Mesenchymal stem cell (in vitro differentiated cells and primary cell): ENCODE results near the gene HLA-DRA.
"Not testable (repeated sequence)": the region's sequence is repeated elsewhere in the genome, so short reads cannot be mapped to it uniquely, and the experiment has no call there.

Experiments
- DNase-seq: peaks from one replicate; pipeline ENCODE4 v3.0.0-alpha.2; 2013
- H2AFZ ChIP-seq: one replicate; pipeline ENCODE4 v1.6.1; 2013; ENCODE audit warnings: low read depth, mild to moderate bottlenecking, control low read depth, inconsistent platforms, low read length, moderate library complexity
- H2AK5ac ChIP-seq: 2 replicates; pipeline ENCODE4 v1.6.1; 2013; ENCODE audit warnings: low read length, moderate library complexity, mild to moderate bottlenecking, inconsistent platforms; ENCODE audit not compliant: severe bottlenecking
- H2BK120ac ChIP-seq: one replicate; pipeline ENCODE4 v1.6.1; 2013; ENCODE audit warnings: low read depth, mild to moderate bottlenecking, inconsistent platforms, low read length, moderate library complexity
- H2BK12ac ChIP-seq, 2 experiments: one replicate each; pipeline ENCODE4 v1.6.1; 2013; ENCODE audit warnings: inconsistent platforms in 2 of 2, low read length in 2 of 2, mild to moderate bottlenecking in 2 of 2, moderate library complexity in 2 of 2, control low read depth in 1 of 2
- H2BK15ac ChIP-seq: one replicate; pipeline ENCODE4 v1.6.1; 2013; ENCODE audit warnings: mild to moderate bottlenecking, low read depth, inconsistent platforms; ENCODE audit not compliant: poor library complexity, severe bottlenecking
- H2BK5ac ChIP-seq: 2 replicates; pipeline ENCODE4 v1.6.1; 2013; ENCODE audit warnings: low read depth, mild to moderate bottlenecking, low read length, control low read depth, inconsistent platforms; ENCODE audit not compliant: poor library complexity, severe bottlenecking
- H3K14ac ChIP-seq, 2 experiments: one replicate each; pipeline ENCODE4 v1.6.1; 2013; ENCODE audit warnings: inconsistent platforms in 2 of 2, low read length in 2 of 2, control low read depth in 1 of 2, mild to moderate bottlenecking in 1 of 2, moderate library complexity in 1 of 2
- H3K18ac ChIP-seq, 2 experiments: one replicate each; pipeline ENCODE4 v1.6.1; 2013; ENCODE audit warnings: inconsistent platforms in 2 of 2, low read length in 2 of 2, control low read depth in 1 of 2, low read depth in 1 of 2, mild to moderate bottlenecking in 1 of 2
- H3K23ac ChIP-seq, 2 experiments: one replicate each; pipeline ENCODE4 v1.6.1; 2013; ENCODE audit warnings: inconsistent platforms in 2 of 2, low read length in 2 of 2, mild to moderate bottlenecking in 2 of 2, moderate library complexity in 2 of 2, control low read depth in 1 of 2
- H3K27ac ChIP-seq: 2 replicates; pipeline ENCODE4 v1.5.1; 2013; ENCODE audit warnings: mild to moderate bottlenecking, moderate library complexity, low read length, control low read depth, inconsistent platforms; ENCODE audit not compliant: poor library complexity, severe bottlenecking
- H3K27me3 ChIP-seq, 2 experiments: 2 replicates each; pipeline versions ENCODE4 v1.6.1 to v1.7.0; 2013; ENCODE audit warnings: low read length in 2 of 2, mild to moderate bottlenecking in 2 of 2, moderate library complexity in 2 of 2, control low read depth in 1 of 2, inconsistent platforms in 1 of 2; ENCODE audit not compliant: control insufficient read depth in 1 of 2, insufficient read depth in 1 of 2
- H3K36me3 ChIP-seq, 2 experiments: 2 replicates each; pipeline versions ENCODE4 v1.6.1 to v1.7.0; 2013; ENCODE audit warnings: low read length in 2 of 2, control low read depth in 1 of 2, inconsistent platforms in 1 of 2, low read depth in 1 of 2, mild to moderate bottlenecking in 1 of 2; ENCODE audit not compliant: insufficient read depth in 2 of 2, control insufficient read depth in 1 of 2
- H3K4ac ChIP-seq, 2 experiments: one replicate each; pipeline ENCODE4 v1.6.1; 2013; ENCODE audit warnings: inconsistent platforms in 2 of 2, low read length in 2 of 2, mild to moderate bottlenecking in 2 of 2, moderate library complexity in 2 of 2, control low read depth in 1 of 2, low read depth in 1 of 2
- H3K4me1 ChIP-seq: 2 replicates; pipeline ENCODE4 v1.6.1; 2013; ENCODE audit warnings: low read depth, low read length, control low read depth; ENCODE audit not compliant: control insufficient read depth, insufficient read depth
- H3K4me2 ChIP-seq: 2 replicates; pipeline ENCODE4 v1.6.1; 2013; ENCODE audit warnings: low read length, mild to moderate bottlenecking, inconsistent platforms; ENCODE audit not compliant: poor library complexity, severe bottlenecking
- H3K4me3 ChIP-seq, 2 experiments: 2 replicates each; pipeline versions ENCODE4 v1.5.1 to v1.7.0; 2013; ENCODE audit warnings: low read length in 2 of 2, mild to moderate bottlenecking in 2 of 2, control low read depth in 1 of 2, low read depth in 1 of 2; ENCODE audit not compliant: insufficient read depth in 1 of 2
- H3K79me1 ChIP-seq: replicated peaks from 2 replicates; pipeline ENCODE4 v1.6.1; 2013; ENCODE audit warnings: mild to moderate bottlenecking, control low read depth, low read length, inconsistent platforms; ENCODE audit not compliant: poor library complexity, severe bottlenecking
- H3K9ac ChIP-seq: 2 replicates; pipeline ENCODE4 v1.7.0; 2013; ENCODE audit warnings: mild to moderate bottlenecking, low read length, moderate library complexity
- H3K9me3 ChIP-seq: 2 replicates; pipeline ENCODE4 v1.7.0; 2013; ENCODE audit warnings: mild to moderate bottlenecking, low read length; ENCODE audit not compliant: control insufficient read depth
- H4K8ac ChIP-seq: one replicate; pipeline ENCODE4 v1.6.1; 2013; ENCODE audit warnings: inconsistent platforms, mild to moderate bottlenecking, low read length, moderate library complexity
- H4K91ac ChIP-seq: one replicate; pipeline ENCODE4 v1.6.1; 2013; ENCODE audit warnings: mild to moderate bottlenecking, low read length, inconsistent platforms
- WGBS: methylation state at CpG from one replicate; pipeline ENCODE4 v1.1.7; 2013; ENCODE audit warnings: mixed read lengths; 5-methylcytosine and 5-hydroxymethylcytosine counted together

HLA-DRA gene

DNA sequence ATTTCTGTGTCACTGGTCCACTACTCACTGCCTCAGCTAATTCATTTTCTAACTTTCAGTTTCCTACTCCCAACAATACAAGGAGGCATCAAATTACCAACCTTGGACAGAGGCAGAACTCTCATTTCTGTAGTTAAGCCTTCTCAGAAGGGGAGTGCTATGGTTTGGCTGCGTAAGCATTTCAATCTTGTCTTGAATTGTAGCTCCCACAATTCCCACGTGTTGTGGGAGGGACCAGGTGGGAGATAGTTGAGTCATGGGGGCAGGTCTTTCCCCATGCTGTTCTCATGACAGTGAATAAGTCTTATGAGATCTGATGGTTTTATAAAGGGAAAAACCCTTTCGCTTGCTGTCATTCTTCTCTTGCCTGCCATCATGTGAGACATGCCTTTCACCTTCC, 22.9 kb downstream of the HLA-DRA start:
- H3K14ac ChIP-seq: no peak overlapping the region
- no peaks in the 10 kb centered on the region for H3K4me1 ChIP-seq
- no peaks in the 10 kb centered on the region for H3K36me3 ChIP-seq
- H2BK120ac ChIP-seq: no peak overlapping the region
- H3K4ac ChIP-seq: no peak overlapping the region
- no peak overlapping the region for H4K91ac ChIP-seq
- H3K4me2 ChIP-seq: no peak overlapping the region
- H3K27me3 ChIP-seq: peaks cover 0 to 24% of the 10 kb centered on the region in 2 experiments
- 51% methylated on average over 3 of the region's 3 CpGs for WGBS
- H2BK12ac ChIP-seq: no peak overlapping the region
- no peak overlapping the region for H3K9ac ChIP-seq
- no peak overlapping the region for H3K27ac ChIP-seq
- H2AFZ ChIP-seq: no peak overlapping the region
- no peak overlapping the region for H3K18ac ChIP-seq
- no peak overlapping the region for H4K8ac ChIP-seq
- no peaks in the 10 kb centered on the region for H3K79me1 ChIP-seq
- no peak overlapping the region for H2BK15ac ChIP-seq
- H2AK5ac ChIP-seq: no peak overlapping the region
- H3K4me3 ChIP-seq: no peak overlapping the region
- H2BK5ac ChIP-seq: no peak overlapping the region
- H3K23ac ChIP-seq: no peak overlapping the region
- H3K9me3 ChIP-seq: no peaks in the 10 kb centered on the region
- DNase-seq: no peak

- H3K4ac ChIP-seq, H3K23ac ChIP-seq, H3K9me3 ChIP-seq, H3K4me2 ChIP-seq, H3K4me1 ChIP-seq, H3K9ac ChIP-seq, H2BK5ac ChIP-seq, H3K18ac ChIP-seq, DNase-seq, H4K8ac ChIP-seq, H4K91ac ChIP-seq, H3K27ac ChIP-seq, H3K14ac ChIP-seq, H3K79me1 ChIP-seq, H2BK12ac ChIP-seq, H3K27me3 ChIP-seq, H3K36me3 ChIP-seq, H2AK5ac ChIP-seq, H3K4me3 ChIP-seq, H2AFZ ChIP-seq, H2BK120ac ChIP-seq, H2BK15ac ChIP-seq: not testable (repeated sequence)
- WGBS: no CpG with 5 or more reads among the region's 5 CpGs
These were observed 28.2 kb downstream of the HLA-DRA start for GRCh38 chr6:32467743-32468503.

GRCh38 chr6:32472781-32473375, 33.2 kb downstream of the HLA-DRA start:
- no peak overlapping the region for H3K4me2 ChIP-seq

GRCh38 chr6:32473376-32474348, 34.0 kb downstream of the HLA-DRA start:
- H4K91ac ChIP-seq, H3K4me3 ChIP-seq, H2BK12ac ChIP-seq, H3K9me3 ChIP-seq, H2BK15ac ChIP-seq, H3K23ac ChIP-seq, H4K8ac ChIP-seq, H2BK5ac ChIP-seq, H3K79me1 ChIP-seq, DNase-seq, H3K4me1 ChIP-seq, H3K18ac ChIP-seq, H2AFZ ChIP-seq, H3K27me3 ChIP-seq, H3K4ac ChIP-seq, H3K4me2 ChIP-seq, H3K9ac ChIP-seq, H2BK120ac ChIP-seq, H3K14ac ChIP-seq, H3K36me3 ChIP-seq, H3K27ac ChIP-seq, H2AK5ac ChIP-seq: not testable (repeated sequence)
- WGBS: 78% methylated on average over 9 of the region's 10 CpGs

More at GRCh38 chr6:32472781-32473375, 33.2 kb downstream of the HLA-DRA start:
- Histone ChIP-seq H4K91ac (no peak overlapping the region), H3K9me3 (peaks cover 4% of the 10 kb centered on the region), H2BK120ac (no peak overlapping the region), H2BK15ac (no peak overlapping the region), H3K9ac (no peak overlapping the region), H2BK5ac (no peak overlapping the region), H2AK5ac (no peak overlapping the region), H4K8ac (no peak overlapping the region), H3K14ac (no peak overlapping the region), H3K27me3 (peaks cover 0 to 3% of the 10 kb centered on the region in 2 experiments), H3K79me1 (no peaks in the 10 kb centered on the region), H3K18ac (no peak overlapping the region), H2BK12ac (no peak overlapping the region), H3K4me3 (no peak overlapping the region), H3K27ac (no peak overlapping the region), H3K4ac (no peak overlapping the region), H3K36me3 (no peaks in the 10 kb centered on the region), H3K23ac (no peak overlapping the region), H3K4me1 (no peaks in the 10 kb centered on the region), H2AFZ (no peak overlapping the region)
- DNase-seq: no peak
- 78% methylated on average over 2 of the region's 5 CpGs for WGBS
